Stimulated activated CD8-positive, alpha-beta memory T cell treated with anti-CD3 and anti-CD28 coated beads, Interleukin-4, amount 100 ng/mL, for 4 hours (primary cell): ENCODE data around the gene PTCD1.

ENCODE experiments used
- DNase-seq, 2 donors: peaks; one replicate each; pipeline ENCODE4 v3.0.0-alpha.2; 2020; ENCODE audit warnings: low read depth in 2 of 2, low spot score in 1 of 2

Gene PTCD1, protein sequence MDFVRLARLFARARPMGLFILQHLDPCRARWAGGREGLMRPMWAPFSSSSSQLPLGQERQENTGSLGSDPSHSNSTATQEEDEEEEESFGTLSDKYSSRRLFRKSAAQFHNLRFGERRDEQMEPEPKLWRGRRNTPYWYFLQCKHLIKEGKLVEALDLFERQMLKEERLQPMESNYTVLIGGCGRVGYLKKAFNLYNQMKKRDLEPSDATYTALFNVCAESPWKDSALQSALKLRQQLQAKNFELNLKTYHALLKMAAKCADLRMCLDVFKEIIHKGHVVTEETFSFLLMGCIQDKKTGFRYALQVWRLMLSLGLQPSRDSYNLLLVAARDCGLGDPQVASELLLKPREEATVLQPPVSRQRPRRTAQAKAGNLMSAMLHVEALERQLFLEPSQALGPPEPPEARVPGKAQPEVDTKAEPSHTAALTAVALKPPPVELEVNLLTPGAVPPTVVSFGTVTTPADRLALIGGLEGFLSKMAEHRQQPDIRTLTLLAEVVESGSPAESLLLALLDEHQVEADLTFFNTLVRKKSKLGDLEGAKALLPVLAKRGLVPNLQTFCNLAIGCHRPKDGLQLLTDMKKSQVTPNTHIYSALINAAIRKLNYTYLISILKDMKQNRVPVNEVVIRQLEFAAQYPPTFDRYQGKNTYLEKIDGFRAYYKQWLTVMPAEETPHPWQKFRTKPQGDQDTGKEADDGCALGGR

GRCh38 chr7:99438573-99439480 is at the start of gene PTCD1, which contains the start of gene CPSF4:
Gene PTCD1 (minus strand): TSS chr7:99438798. CDS start chr7:99435242, 3,556 bp downstream.
Gene CPSF4 (plus strand): TSS chr7:99438943. CDS start chr7:99439083, 140 bp downstream.
- peak; percentile 80 to 85 for DNase-seq

GRCh38 chr7:99485094-99485493 is 46.5 kb upstream of the PTCD1 start:
- no peak for DNase-seq

DNA sequence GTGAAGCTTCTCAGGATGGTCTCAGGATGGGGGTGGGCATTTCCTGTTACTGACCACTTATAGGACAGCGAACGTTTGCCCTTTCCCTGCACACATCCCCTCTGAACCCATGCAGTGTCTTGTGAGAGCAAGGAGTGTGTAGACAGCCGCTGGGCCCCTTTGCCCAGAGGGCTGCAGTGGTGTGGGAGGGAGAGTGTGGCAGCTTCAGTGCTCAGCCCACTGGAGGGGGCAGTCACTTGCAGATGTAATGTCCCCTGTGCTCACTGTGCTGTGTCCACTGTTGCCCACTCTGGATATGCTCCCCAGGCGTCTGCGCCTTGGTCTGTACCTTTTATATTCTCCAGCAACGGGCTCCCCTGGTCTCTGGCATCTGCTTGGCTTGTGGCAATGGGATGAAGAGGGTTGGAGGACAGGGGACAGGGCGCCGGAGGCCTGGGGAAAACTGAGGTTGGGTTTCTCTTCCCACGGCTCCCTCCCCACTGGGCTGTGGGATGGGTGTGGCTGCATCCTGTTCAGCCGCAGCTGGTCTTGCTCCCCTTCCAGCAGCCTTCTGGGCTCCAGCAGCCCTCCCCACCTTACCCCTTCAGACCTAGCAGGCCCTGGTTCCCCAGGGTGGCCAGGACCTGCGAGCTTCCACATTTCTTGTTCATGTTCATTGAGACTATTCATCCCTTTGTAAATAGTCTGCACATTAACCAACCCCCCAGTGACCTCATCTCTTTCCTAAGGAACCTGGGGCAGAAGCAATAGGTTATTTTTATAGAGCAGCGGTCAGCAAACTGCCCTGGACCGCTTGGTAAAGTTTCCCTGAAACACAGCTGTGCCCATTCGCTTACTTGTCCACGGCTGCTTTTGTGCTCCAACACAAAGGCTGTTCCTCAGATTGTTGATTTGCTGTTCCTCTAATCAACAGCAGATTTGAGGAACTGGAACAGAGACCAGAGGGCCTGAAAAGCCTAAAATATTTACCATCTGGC is 40.2 kb upstream of the PTCD1 start:
- no peak for DNase-seq

DNA sequence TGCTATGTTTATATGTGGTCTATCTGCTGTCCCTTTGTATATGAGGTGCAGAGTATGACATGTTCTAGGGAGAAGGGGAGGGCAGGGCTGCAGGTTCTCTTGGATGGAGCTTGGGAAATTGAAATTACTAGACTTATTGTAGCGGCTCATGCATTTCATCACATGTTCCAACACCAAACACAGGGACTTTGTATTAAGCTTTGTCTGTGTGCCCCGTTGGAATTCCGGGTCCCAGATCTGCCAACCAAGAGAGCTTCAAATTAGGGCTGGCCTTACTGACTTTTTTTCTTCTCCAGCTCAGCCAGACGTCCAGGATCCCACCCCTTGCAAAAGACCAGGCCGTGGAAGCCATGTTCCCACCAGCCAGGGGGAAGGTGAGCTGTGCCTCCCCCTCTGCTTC is 37.5 kb upstream of the PTCD1 start:
- DNase-seq: no peak

DNA sequence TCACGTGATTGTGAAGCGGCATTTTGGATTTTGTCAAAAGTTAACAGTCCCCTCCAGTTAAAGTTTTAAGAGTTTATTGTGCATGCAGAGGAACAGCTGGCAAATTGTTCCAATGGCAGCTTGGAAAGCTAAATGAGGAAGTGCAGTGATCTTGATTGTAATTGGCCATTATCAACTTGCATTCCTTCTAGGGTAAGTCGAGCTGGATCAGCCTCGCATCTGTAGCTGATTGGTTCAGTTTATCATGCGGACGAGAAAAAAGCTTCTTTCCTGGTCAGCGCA is 34.7 kb upstream of the PTCD1 start:
- no peak for DNase-seq

DNA sequence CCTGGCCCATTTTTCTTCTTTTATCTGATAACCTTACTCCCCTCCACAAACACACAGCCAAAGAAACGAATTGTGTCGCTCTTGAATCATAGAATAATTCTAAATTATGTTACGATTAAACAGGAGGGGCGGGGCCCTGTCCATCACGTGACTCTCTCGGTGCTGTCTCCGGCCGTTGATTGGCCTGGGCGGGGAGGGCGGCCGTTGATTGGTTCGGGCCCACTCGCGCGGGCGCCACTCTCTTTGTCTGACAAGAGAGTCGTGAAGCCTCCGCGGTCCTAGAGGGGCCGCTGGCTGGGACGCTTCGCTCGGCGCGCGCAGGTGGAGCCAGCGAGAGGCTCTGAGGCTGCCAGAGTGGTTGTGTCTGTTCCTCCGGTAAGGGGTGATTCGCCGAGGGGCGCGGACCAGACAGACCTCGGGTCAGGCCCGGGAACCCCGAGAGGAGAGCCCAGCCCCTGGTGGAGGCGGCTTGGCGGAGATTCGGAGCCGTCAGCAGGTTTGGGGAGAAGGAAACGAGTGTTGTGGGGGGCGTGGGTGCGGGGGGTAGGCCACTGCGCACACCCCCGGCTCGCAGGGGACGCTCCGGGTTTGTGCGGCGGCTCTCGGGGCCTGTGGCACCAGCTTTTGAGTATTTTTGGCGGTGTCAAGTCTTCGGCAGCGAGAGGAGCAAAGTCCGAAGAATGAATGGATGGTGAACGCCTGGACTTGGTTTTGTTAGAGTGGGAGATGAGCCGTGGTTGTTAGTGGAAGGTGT is 34.1 kb upstream of the PTCD1 start, which contains the start of gene ZNF789:
TSS of gene ZNF789 (plus strand) at position 330 of the 754 bp plus-strand sequence. CDS start 3,567 bp downstream, outside the sequence.
- peak; percentile 94 to 96 for DNase-seq

DNA sequence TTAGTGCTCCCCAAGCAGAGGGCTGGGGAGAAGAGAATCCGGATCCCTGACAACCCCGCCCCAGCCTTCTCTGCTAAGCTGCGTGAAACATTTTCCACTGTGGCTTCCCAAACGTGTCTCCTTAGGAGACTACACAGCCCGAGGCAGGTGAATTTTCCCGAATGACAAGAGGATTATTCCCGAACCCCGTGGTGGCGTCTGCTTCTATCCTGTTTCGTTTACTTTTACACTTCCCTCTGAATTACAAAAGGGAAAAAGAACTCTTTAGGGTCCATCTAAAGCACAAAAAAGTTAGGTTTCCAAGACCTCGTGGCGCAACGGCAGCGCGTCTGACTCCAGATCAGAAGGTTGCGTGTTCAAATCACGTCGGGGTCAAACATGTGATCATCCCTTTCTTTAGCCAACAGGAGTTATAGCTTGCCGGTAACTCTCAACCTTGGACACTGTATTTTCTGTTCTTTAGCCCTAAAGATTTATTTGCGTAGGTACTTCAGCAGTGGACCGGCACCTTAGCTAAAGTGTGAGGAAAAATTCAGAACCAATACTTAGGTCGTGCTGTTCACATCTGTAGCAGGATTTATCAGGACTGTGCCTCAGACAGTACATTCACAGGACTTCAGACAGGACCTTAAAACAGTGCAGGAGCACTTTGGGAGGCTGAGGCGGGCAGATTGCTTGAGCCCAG is 30.9 kb upstream of the PTCD1 start:
- DNase-seq: no peak

GRCh38 chr7:99468336-99468918 is 29.8 kb upstream of the PTCD1 start:
- no peak for DNase-seq

- DNase-seq: no peak
Measured at GRCh38 chr7:99465421-99465768, 26.8 kb upstream of the PTCD1 start.

DNA sequence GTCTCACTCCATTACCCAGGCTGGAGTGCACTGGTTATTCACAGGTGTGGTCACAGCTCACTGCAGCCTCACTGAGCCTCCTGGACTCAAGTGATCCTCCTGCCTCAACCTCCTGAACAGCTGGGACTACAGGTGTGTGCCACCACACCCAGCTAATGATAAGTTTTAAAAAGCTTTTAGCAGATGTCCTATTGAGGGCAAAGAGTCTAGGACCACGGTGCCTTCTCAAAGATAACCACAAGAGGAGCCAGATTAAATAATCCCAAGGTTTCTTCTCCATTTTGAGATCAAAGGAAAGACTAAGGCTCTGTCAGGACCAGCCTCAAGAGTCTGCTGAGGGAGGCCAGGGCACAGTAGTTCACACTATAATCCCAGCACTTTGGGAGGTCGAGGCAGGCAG is 22.6 kb upstream of the PTCD1 start:
- DNase-seq: no peak

- no peak for DNase-seq
Measured at GRCh38 chr7:99460651-99461050, 22.1 kb upstream of the PTCD1 start.

DNA sequence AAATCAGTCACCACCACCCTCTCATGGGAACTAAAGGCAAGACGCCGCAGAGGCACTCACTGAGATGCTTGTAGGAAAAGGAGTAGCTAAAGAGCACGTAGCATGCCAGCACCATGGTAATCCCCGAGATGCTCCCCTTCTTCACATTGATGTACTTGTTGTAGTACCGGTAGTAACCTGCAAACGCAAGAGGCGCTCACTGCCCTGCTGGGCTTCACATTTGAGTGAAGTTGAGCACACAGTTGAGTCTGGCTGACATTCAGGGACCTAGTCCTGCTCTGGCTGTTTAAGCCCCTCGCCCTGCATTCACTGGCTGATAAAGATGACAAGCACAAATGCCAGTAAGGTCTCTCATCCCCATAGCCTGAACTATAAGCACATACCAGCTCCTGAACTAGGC is 20.5 kb upstream of the PTCD1 start:
- DNase-seq: no peak

DNA sequence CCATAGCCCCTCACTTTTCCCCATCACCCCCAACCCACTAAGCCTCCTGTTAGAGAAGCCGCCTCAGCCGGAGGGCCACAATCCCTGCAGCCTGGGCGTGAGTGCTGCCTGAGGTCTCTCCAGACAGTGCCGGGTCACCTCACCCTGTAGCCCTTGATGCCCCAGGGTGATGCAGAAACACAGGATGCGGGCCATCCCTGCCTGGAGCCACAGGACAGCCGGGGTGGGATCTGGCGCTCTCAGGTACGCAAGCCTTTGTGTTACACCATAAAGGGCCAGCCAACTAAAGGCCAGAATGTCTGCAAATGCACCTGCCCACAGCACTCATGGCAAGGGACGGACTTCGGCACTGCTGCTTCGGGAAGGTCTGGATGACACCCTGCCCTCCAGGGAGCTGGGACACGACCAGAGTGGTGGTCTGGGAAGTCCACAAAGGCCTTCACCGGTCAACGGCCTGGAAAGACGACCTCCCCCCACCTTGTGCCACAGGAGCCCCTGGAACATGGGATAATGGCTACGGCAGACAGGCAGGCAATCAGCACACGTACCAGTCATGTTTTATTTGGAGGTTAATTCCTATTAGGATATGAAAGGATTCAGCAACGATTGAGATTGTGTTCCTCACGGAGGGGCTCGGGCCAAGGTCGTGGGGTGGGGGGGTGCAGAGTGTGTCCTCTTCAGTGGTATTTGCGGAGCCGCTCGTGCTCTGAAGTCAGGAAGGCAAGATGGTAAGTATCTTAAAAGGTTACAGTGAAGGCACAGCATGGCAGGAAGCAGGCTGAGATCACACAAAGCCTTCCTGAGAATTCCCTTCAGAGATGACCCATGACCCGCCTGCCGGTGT is 19.3 kb upstream of the PTCD1 start:
- DNase-seq: no peak

DNA sequence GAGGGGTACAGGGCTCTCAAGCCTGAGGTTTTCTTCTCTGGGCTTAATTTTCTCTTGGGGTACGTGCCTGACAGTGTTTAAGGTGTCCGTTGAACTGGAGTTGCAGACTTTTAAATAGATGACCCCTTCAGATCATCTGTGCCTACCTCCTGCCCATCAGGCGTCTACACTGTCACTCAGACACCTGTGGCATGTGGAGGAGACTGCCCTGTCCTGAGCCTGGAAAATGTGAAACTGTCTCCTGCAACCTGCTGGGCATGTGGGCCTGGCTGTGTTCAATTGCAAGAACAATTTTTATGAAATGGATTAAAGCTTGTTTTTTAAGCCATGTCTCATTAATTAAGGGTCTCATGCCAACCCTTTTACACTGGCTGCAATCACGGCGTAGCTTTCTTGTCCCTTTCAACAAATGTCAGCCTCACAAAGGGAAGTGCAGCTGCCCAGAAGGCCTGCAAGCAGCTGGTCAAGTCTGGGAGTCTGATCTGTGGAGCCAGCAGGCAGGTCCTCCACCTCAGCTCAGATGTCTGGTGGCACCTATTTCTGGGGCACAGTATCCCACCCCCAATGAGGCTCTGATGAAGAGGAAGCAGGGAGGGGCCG is 18.6 kb upstream of the PTCD1 start:
- no peak for DNase-seq

- DNase-seq: no peak
Measured at GRCh38 chr7:99456288-99456687, 17.7 kb upstream of the PTCD1 start.

GRCh38 chr7:99455874-99456273 is 17.3 kb upstream of the PTCD1 start:
- no peak for DNase-seq

GRCh38 chr7:99453105-99453504 is 14.5 kb upstream of the PTCD1 start:
- DNase-seq: no peak
